ENCODE measurements around the gene RNF144B.
"Not testable (repeated sequence)": the region's sequence is repeated elsewhere in the genome, so short reads cannot be mapped to it uniquely, and the experiment has no call there.

Gene RNF144B

DNA sequence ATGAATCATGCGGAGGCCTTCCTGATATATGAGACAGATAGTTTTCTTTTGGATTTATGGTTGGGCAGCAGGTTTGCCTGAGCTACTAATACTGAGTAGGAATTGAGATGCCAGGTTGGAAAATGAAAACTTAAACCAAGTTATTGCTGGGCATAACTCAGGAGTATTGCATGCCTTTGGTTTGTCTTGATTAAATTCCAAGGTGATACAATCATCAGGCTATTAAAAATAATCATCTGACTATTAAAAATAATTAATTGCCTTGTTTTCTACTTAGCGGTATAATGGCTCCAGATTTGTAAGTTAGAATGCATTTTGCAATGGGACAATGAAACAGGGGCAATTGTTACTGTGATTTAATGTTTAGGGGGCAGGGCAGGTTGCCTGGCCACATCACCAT is 15.5 kb upstream of the RNF144B start:
- DNase-seq (ENCODE audit: low spot score) = no peak

DNA sequence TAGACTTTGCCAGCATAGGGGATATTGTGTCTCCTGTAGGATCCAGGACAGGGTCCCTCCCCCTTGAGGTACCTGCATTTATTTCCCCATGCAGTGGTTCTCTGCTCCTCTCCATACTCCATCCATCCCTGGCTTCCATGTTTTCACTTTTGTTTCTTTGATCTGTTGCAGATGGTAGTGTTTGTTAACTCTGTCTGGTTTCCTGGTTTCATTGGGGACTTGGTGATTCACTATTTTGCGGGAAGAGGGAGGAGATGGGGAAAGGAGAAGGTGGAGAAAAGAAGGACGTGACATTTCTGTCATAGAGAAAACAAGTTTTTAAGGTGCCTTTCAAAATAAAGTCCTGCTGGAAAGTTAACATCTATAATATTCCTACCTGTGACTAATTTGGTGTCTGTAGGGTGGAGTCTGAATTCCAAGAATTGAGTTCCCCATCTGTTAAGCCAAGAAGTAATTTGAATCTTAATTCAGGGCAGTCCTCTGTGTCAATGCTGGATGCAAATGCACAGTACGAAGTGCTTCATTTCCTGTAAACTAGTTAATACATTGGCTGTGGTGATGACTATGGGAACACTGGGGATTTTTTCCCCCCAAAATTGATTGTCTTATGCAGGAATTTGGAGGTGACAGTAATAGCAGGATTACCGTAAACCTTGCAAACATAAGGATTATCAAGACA is 6.9 kb upstream of the RNF144B start:
- DNase-seq (ENCODE audit: low spot score) = peak; percentile 74

DNA sequence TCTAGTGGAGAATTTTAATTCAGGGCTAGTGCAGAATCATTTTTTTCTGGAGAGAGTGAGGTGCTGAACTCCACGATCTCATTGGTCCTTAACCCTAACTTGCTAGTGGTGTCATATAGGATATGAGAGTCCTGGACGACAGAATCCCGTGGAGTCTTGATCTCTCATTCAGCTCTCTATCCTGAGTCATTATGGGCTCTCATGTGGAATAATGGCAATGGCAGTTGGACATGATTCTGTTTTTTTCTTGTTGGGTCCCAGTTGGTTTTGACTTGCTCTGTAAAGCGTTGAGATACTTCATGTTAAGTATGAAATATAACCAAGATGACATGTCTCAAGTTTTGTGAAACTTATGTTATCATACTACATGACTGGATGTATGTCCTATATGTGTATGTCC is 6.3 kb upstream of the RNF144B start:
- DNase-seq (ENCODE audit: low spot score) = no peak

DNA sequence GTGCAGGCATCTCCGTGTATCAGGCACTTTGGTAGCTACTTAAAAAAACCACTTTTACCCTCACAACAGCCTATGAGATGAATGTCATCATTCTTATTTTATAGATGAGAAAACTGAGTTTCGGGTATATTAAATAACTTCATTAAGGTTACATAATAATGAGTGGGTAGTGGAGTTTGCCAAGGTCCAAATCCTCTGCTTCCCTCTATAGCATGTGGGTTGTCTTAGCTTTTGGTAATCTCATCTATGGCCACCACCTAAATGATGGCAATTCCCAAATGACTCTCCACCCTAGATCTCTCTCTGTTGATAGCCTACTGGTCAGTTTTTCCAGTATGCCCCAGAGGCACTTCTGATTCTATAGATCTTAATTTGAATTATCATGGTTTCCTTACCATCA is 3.7 kb upstream of the RNF144B start:
- DNase-seq (ENCODE audit: low spot score) = no peak

DNA sequence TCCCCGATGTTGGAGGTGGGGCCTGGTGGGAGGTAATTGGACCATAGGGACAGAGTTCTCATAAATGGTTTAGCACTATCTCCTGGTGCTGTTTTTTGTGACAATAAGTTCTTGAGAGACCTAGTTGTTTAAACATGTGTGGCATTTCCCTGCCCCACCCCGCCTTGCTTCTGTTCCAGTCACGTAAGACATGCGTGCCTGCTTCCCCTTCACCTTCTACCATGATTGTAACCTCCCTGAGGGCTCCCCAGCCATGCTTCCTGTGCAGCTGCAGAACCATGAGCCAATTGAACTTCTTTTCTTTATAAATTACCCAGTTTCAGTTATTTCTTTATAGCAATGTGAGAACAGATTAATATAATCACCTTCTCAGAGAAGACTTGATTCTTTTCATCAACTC is 2.5 kb upstream of the RNF144B start:
- DNase-seq (ENCODE audit: low spot score) = no peak

DNA sequence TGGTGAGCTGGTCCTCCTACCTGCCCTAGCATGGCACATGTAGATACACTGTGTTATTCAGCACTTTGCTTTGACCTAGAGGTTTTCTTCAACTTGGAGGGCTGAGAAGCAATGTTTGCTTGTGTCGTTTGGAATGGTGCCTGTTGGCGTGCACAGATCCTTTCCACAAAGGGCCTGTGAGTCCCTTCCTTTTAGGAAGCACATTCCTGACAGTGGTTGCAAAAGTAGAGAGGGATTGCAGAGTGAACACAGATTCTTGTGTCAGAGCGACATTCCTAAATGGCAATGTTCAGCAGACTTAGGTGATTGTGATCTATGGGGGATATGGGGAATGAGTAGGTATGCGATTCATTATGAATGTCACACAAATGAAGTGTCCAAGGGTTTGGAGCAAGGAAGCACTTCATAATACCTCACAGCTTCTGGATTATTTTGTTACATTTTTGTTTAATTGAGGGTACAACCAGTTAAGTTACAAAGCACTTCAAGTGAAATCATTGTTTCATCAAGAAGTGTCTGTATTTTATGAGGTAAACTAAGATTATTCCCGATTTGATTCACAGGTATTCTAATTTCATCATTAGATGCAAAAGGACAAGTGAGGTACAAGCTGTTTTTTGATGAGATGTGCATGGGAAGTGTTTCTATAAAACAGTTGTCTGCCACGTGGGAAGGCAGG is 713 bp upstream of the RNF144B start:
- DNase-seq (ENCODE audit: low spot score) = peak; percentile 48

DNA sequence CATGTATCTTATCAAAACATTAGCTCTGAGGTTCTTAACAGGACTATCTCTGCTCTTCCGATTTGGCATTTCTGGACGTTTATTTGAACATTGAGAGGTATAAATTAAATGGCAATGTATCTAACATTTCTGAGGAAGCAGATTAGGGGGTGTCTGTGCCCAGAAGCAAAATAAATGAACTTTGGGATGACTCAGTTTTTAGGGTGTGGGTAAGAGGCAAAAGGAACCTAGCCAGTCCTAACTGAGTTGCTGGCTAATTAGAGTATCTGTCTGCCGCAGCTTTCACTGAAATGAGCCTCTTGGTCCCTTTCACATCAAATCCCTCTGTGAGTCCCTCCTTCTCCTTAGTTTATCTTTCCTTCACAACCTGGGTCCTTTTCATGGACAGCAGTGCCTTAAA is 1.1 kb downstream of the RNF144B start:
- DNase-seq (ENCODE audit: low spot score) = no peak

DNA sequence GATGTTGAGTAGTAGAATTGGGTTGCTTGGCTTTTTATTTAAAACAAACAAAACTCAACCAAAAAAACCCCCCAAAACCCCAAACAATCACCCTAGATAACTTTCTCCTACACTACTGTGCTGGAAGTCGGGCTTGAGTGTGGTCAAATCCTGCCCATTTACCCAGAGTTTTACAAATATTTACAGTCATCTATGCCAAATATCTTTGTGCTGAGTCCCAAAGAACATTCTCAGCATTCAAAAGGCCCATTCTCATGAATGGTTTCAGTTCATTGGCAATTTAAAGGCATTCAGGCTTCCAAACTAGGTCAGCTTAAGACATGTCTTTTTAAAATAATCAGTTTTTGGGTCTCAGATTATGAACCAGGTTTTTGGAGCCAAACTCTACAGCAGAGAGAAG is 1.8 kb downstream of the RNF144B start:
- DNase-seq (ENCODE audit: low spot score) = peak; percentile 74

DNA sequence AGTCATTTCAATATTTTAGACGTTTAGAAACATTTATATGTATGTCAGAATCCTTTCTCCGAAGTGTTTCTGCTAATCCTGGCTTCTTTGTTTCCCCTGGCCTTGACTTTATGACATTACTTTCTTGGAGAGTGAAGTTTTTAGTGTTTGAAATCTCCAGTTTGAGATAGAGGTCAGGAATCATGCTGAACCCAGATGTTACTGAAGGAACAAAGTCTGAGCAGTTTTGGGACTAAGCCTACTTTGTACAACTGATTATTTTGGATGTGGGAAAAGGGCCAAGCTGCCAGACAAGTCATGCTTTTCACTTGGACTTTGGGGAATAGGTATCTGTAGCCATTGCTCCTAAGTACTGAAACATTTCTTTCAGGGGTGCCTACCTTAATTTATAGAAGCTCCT is 2.3 kb downstream of the RNF144B start:
- no peak for DNase-seq (ENCODE audit: low spot score)

DNA sequence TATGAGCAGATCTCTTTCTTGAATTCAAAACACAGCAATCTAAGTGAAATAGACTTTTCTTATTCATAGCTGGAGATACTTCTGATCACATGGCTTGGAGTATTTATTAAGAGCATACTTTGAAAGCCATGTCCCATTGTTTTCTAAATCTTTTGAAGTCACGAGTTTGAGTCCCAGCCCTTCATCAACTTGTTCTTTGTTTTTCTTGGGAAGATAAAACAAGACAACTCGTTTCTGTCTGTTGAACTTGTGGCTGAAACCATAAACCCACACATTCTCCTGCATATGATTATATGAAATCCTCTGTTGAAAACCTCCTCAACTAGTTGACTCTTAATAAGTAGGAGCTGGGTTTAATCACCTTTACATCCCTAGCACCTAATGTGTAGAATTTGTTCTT is 3.3 kb downstream of the RNF144B start:
- DNase-seq (ENCODE audit: low spot score) = no peak

DNA sequence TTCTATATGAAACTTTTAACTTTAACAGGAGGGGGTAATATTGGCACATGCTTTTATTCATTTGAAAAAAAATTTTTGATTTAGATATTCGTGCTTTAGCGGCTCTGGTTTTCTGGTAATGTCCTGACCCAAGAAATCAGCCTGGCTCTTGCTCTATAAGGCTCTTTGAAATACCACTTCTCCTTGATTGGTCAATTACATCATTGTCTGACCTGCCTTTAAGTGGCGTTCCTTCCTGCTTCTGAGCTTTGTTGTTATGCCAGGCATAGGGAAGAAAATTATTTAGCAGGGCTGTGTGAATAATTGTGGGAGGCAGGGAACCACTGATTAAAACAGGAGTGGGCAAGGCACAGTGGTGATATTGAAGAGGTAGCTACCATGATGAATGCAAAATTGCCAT is 3.9 kb downstream of the RNF144B start:
- no peak for DNase-seq (ENCODE audit: low spot score)

DNA sequence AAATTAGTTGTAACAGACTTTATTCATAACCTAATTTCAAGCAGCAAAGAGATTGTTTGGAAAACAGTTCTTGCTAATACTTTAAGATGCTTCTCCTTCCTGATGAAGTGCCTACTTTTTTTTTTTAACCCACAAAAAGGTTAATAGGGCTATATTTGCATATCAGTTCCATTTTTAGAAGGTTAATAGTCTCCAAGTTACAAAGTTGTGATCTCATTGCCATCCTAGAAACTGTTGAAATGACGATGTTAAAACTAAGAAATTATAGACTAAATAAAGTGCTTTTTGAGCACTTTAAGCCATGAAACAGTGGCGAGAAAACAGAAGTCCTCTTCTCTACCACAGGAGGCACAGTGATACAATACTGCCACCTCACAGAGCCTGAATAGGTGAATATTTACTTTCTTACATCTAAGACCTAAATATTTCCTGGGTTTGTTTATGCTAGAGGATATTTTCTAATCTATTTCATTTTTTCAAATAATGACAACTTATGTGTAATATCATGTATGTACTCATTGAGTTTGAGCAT is 5.3 kb downstream of the RNF144B start:
- no peak for DNase-seq (ENCODE audit: low spot score)

DNA sequence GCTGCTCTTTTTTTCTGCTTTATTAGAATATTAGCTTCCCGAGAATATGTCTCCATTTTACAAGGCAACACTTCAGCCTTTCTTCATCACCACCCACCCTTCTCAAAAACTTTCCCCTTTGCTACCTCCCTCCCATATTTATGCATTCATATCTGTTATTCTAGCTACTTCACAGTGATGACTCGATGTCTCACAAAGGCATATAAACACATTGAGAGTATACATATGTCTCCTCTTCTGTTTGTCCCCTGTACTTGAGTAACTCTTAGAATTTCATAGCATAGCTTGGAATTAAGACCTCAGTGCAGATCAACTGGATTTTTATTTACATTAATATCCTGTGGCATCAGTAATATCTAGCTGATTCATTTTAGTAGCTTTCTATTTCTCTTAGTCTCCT is 6.5 kb downstream of the RNF144B start:
- no peak for DNase-seq (ENCODE audit: low spot score)

DNA sequence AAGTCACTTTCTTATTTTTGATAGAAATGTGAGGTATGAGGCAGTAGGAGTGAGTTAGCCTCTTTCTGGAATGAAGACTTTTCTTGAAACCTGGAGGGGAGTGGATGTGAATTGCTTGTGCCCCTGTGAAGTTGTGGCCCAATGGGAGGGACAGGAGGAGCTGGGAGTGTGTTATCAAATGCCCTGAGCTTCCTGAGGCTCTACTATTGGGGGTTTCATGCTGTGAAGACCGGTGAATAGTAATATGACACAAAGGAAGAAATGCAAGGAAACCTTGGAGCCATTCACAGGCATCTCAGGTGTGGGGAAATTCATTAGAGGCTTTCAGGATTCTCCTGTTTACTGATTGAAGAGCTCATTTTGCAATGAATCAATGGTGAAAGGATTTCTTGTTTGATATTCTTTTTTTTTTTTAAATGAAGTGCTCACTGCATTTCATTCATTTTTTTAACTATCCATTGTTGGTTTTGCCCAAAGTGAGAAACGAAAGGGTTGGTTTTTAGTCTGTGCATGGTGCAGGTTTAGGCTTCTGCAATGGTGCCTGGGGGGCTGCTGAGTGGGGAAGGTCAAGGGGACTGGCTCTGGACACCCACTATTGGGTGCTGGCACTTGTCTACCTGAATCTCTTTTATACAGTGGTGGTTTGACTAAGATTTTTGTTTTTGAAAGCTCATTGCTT is 8.2 kb downstream of the RNF144B start:
- DNase-seq (ENCODE audit: low spot score) = no peak

DNA sequence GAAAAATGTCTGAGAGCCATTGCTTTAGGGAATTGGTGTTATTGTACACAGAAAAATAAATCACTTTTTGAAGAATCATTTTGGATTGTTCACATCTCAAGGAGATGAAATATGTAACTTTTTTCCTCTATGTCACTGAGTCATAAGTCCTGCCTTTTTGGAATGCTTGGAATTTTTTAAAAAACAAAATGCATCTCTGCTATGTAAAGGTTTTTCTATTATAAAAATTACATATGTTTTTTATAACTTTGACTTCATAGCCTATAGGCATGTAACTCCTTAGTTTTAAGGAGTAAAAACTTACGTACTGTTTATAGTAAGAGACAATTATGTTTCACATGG is 8.7 kb downstream of the RNF144B start:
- no peak for DNase-seq (ENCODE audit: low spot score)

DNA sequence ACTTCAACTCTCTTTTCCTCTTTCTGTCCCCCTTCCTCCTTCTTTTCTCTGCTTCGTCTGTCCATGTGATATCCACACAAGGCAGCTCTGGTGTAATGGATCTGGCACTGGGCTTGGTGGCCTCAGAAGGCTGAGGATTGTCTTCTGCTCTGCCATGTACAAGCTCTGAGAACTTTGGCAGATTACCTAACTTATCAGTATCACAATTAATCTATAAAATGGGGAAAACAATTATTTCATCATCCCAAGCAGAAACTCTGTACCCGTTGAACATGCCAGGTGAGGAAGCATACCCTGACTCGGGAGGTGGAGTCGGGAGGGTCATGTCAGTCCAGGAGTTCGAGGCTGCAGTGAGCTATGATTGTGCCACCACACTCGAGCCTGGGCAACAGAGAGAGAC is 10.6 kb downstream of the RNF144B start:
- no peak for DNase-seq (ENCODE audit: low spot score)

DNA sequence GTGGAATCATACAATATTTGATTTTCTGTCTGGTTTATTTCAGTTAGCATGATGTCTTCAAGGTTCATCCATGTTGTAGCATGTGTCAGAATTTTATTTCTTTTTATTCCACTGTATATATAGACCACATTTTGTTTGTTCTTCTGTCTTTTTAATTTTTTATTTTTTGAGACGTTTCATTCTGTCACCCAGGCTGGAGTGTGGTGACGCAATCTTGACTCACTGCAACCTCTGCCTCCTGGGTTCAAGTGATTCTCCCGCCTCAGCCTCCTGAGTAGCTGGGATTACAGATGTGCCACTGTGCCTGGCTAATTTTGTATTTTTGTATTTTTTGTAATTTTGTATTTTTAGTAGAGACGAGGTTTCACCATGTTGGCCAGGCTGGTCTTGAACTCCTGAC is 11.1 kb downstream of the RNF144B start:
- DNase-seq (ENCODE audit: low spot score) = not testable (repeated sequence)

DNA sequence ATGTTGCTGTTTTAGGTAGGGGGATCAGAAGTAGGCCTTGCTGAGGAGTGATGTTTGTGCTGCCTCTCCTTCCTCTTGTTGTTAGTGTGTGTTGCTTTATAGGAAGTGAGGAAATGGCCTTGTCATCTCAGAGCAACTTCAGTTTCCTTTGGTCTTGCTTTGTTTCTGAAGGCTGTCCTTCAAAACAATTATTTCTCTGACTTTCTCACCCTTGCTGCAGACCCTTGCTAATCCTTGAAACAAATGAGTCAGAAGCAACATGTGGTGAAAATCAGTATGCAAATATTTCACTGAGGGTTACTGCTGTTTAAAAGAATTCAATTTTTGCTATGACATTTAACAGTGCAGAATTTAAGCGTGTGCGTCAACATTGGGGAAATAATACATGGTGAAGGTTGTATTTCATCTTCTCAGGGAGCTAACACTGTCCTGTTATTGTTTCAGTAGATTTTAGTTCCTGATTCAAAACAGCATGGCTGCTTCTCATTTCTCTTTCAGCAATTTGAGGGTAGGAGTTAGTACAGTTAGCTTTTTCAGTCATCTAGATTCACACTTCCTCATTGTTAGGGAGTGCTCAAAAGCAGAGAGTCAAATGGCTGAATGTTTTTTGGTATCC is 13.8 kb downstream of the RNF144B start:
- DNase-seq (ENCODE audit: low spot score) = peak; percentile 27

DNA sequence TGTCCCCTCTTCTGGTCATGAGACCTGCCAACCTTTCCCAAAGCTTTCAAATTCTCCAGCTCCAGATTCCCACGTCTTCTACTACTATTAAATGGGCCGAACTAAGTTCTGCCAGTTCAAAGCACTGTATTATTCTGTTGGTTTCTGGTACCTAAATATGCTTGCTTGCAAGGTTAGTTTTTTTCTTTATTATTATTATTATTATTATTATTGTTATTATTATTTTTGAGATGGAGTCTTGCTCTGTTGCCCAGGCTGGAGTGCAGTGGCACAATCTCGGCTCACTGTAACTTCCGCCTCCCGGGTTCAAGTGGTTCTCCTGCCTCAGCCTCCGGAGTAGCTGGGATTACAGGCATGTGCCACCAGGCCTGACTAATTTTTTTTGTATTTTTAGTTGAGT is 17.8 kb downstream of the RNF144B start:
- DNase-seq (ENCODE audit: low spot score) = not testable (repeated sequence)

DNA sequence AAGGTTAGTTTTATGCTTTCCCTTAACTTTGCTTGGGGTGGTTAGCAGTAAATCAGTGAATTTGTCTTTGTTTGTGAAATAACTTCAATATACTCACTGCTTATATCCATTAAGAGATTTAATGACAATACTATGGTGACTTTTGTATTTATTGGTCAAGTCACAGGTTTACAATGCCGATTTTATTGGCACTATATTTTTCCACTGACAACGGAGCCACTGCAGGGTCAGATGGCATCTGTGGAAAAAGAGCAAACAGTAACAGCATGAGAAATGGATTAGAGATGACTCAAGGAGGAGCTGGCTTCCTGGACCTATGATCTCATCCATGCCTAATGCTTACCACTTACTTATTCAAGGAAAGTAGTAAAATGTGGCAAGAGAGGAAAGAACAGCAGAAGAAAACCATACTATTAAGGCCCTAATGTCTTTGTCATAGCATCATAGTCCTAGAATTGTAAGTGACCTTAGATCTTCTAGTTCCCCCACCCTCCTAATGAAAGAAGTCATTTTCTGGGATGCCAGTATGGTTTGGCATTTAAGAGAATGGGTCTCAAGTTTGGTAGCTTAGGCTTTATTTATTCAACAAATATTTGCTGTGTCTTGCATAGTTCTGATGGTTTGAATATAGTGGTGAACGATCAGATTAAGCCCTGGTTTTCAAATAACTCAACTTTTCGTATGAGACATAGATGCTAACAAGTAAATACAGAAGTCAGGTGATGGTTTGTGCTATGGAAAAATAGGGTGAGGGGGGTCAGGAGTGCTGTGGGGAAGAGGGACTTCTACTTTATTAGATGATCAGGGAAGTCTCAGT is 18.5 kb downstream of the RNF144B start:
- DNase-seq (ENCODE audit: low spot score) = peak; percentile 89

DNA sequence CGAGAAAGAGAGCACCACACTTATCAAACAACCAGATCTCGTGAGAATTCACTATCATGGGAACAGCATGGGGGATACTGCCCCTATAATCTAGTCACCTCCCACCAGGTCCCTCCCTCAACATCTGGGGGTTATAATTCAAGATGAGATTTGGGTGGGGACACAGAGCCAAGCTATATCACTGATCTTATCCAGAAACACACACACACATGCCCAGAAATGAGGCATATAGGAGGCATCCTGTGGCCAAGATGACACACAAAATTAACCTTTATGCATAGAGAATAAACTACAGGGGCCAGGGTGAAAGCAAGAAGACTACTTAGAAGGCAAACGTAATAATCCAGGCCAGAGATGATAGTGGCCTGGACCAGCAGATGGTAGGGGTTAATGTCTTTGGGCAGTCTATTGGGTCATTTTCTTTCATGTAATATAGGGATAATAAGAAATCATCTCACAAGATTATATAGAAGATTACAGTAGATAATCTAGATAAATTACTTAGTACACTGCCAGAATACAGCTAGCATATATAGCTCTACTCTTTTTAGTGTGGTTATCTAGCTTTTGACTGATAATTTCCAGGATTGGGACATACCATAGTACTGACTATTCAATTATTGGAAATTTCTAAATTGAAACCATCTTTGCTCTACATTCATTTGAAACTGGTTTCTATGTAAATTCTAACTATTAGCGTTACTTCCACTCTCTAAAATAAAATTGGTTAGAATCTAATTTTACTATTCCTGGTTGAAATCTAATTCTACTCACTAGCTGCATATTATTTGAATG is 20.0 kb downstream of the RNF144B start:
- no peak for DNase-seq (ENCODE audit: low spot score)
